T-helper 17 cell (primary cell): Measurements from ENCODE around the gene SLC50A1. TPM values are rescaled to one million over a fixed set of nuclear protein-coding genes. Genes with fewer than 3 reads are reported as not detected.
"Not testable (repeated sequence)": the region's sequence is repeated elsewhere in the genome, so short reads cannot be mapped to it uniquely, and the experiment has no call there.

Experiments used
- ATAC-seq: fragments of 150-1000 bp; cut with Tn5 transposase; 2 replicates; pipeline ENCODE4 v1.10.0; 2021; ENCODE audit warnings: mild to moderate bottlenecking, moderate library complexity
- DNase-seq, 3 donors: peaks; one replicate each; pipeline versions ENCODE4 v3.0.0 to v3.0.0-alpha.2; 2020 to 2021
- H3K9me3 ChIP-seq: one replicate; pipeline ENCODE4 v1.7.0; 2013; ENCODE audit warnings: low read length, mild to moderate bottlenecking; ENCODE audit not compliant: control insufficient read depth, poor library complexity, severe bottlenecking
- H3K27ac Mint-ChIP-seq: one replicate; pipeline ENCODE4 v1.8.0; 2022; ENCODE audit warnings: mild to moderate bottlenecking, moderate library complexity, mixed read lengths
- H3K27me3 Mint-ChIP-seq: one replicate; pipeline ENCODE4 v1.8.0; 2022; ENCODE audit warnings: mixed read lengths
- H3K36me3 Mint-ChIP-seq: one replicate; pipeline ENCODE4 v1.8.0; 2022; ENCODE audit warnings: low read depth, mixed read lengths
- H3K4me1 Mint-ChIP-seq: one replicate; pipeline ENCODE4 v1.8.0; 2022; ENCODE audit warnings: mild to moderate bottlenecking, mixed read lengths
- H3K4me3 Mint-ChIP-seq: one replicate; pipeline ENCODE4 v1.8.0; 2022; ENCODE audit warnings: mild to moderate bottlenecking, moderate library complexity, mixed read lengths
- total RNA-seq, 4 donors: library from RNA in 2 of 4; stranded (reverse) in 2 of 4; gene quantifications; one replicate each; pipeline ENCODE4 v1.2.3 and lab custom pipeline; 2022 to 2026

The SLC50A1 gene
- total RNA-seq, 2 donors from 2014 or later, result 25.6 to 27.8 TPM

DNA sequence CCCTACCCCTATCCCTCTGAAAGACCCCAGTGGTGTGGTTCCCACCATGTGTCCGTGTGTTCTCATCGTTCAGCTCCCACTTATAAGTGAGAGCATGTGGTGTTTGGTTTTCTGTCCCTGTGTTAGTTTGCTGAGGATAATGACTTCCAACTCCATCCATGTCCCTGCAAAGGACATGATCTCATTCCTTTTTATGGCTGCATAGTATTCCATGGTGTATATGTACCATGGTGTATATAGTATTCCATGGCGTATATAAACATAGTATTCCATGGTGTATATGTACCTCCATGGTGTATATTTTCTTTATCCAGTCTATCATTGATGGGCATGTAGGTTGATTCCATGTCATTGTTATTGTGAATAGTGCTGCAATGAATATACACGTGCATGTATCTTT is 28.1 kb downstream of the SLC50A1 start:
- not testable (repeated sequence) for H3K27me3 Mint-ChIP-seq, H3K36me3 Mint-ChIP-seq, H3K9me3 ChIP-seq, ATAC-seq, H3K27ac Mint-ChIP-seq, DNase-seq, H3K4me3 Mint-ChIP-seq
- H3K4me1 Mint-ChIP-seq, result peaks cover 12% of the 10 kb centered on the region

- H3K27ac Mint-ChIP-seq, H3K9me3 ChIP-seq, ATAC-seq, H3K27me3 Mint-ChIP-seq, H3K4me3 Mint-ChIP-seq, H3K36me3 Mint-ChIP-seq, DNase-seq: not testable (repeated sequence)
- peaks cover 19% of the 10 kb centered on the region for H3K4me1 Mint-ChIP-seq
Measured at GRCh38 chr1:155164625-155165024, 29.0 kb downstream of the SLC50A1 start.

GRCh38 chr1:155166051-155166470 is 30.4 kb downstream of the SLC50A1 start:
- no peaks in the 10 kb centered on the region for H3K27me3 Mint-ChIP-seq
- peaks cover 22% of the 10 kb centered on the region for H3K4me1 Mint-ChIP-seq
- H3K36me3 Mint-ChIP-seq, result peaks cover 5% of the 10 kb centered on the region
- H3K4me3 Mint-ChIP-seq, result no peak overlapping the region
- no peaks in the 10 kb centered on the region for H3K9me3 ChIP-seq
- H3K27ac Mint-ChIP-seq, result no peak overlapping the region
- no peak for DNase-seq
- ATAC-seq, result no peak

DNA sequence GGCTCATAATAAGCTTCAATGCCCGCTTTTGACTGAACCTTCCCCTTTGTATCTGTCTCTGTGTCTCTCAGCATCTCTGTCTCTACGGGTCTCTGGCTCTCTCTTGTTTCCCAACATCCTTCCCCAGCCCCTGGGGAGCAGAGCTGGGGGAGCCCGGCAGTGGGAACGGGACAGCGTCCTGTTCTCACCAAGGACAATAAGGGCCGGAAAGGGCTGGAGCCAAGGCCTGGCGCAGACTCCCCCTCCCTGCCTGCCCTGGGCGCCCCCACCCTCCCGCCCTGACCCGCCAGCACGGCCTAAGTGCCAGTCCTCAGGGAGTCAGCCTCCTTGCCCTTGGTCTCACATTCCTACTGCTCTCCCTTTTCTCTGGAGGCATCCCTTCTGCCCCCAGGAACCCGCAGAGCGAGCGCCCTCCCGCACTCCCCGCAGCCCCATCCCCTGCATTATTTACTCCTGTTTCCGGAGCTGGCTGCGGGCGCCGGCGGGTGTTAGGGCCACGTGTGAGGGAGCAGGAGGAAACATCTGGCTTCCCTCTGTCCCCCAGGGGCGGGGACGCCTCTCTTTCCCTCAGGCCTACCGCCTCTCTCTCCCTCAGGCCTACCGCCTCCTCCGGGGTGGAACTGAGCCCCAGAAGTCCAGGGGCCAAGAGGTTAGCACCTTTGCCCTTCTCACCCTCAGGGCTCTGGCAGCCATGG is 31.0 kb downstream of the SLC50A1 start:
- ATAC-seq, result no peak
- no peaks in the 10 kb centered on the region for H3K9me3 ChIP-seq
- Mint-ChIP-seq H3K27me3 (no peaks in the 10 kb centered on the region), H3K36me3 (peaks cover 5% of the 10 kb centered on the region), H3K27ac (no peak overlapping the region), H3K4me1 (peaks cover 22% of the 10 kb centered on the region), H3K4me3 (no peak overlapping the region)
- DNase-seq, result no peak

- H3K9me3 ChIP-seq, result no peaks in the 10 kb centered on the region
- H3K27ac Mint-ChIP-seq, result no peak overlapping the region
- no peaks in the 10 kb centered on the region for H3K27me3 Mint-ChIP-seq
- H3K4me3 Mint-ChIP-seq, result peak overlapping the region; percentile 78
- DNase-seq (peak; percentile 72 to 81 (median 77)), ATAC-seq (peak; percentile 77)
- H3K36me3 Mint-ChIP-seq, result peaks cover 5% of the 10 kb centered on the region
- peaks cover 28% of the 10 kb centered on the region for H3K4me1 Mint-ChIP-seq
Measured at GRCh38 chr1:155167166-155168104, 31.8 kb downstream of the SLC50A1 start.

GRCh38 chr1:155168105-155168445 is 32.4 kb downstream of the SLC50A1 start:
- H3K9me3 ChIP-seq, H3K36me3 Mint-ChIP-seq, ATAC-seq, H3K27me3 Mint-ChIP-seq, H3K27ac Mint-ChIP-seq, DNase-seq: not testable (repeated sequence)
- Mint-ChIP-seq H3K4me3 (peak overlapping the region; percentile 78), H3K4me1 (peaks cover 32% of the 10 kb centered on the region)

DNA sequence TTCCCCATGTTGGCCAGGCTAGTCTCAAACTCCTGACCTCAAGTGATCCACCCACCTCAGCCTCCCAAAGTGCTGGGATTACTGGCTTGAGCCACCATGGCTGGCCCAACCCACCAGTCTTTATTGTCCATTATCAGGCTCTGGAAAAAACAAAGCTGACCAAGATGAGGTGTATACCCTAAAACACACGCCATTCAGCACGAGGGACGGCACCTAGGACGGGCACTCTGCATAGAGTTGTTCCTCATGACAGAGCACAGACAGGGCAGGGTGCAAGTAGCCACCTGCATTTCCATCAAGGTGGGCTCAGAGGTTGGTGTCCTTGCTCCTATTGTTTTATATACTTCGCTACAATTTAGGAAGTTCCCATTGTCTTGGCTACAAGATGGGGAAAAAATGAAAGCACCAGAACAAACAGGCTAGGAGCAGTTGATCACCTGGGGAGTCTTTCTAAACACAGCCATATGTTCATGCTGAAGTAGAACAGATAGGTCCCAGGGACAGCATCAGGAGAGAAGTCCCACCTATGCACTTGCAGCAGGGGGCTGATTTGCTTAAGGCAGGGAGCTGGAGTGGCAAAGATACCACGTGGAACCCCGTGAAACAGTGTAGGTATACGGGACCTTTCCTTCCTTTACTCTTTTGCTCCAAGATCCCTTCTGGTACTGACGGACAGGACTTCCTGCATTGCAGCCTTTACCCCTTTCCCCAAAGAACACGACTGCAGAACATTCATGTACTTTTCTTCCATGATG is 33.0 kb downstream of the SLC50A1 start:
- Mint-ChIP-seq H3K36me3 (peaks cover 8% of the 10 kb centered on the region), H3K27ac (no peak overlapping the region), H3K4me3 (no peak overlapping the region), H3K4me1 (peaks cover 37% of the 10 kb centered on the region), H3K27me3 (no peaks in the 10 kb centered on the region)
- no peak for ATAC-seq
- no peak for DNase-seq
- H3K9me3 ChIP-seq, result no peaks in the 10 kb centered on the region

- no peak overlapping the region for H3K4me3 Mint-ChIP-seq
- H3K27ac Mint-ChIP-seq, result no peak overlapping the region
- DNase-seq, result no peak
- H3K27me3 Mint-ChIP-seq, result no peaks in the 10 kb centered on the region
- peaks cover 8% of the 10 kb centered on the region for H3K36me3 Mint-ChIP-seq
- H3K4me1 Mint-ChIP-seq, result peaks cover 41% of the 10 kb centered on the region
- no peak for ATAC-seq
- no peaks in the 10 kb centered on the region for H3K9me3 ChIP-seq
Measured at GRCh38 chr1:155169541-155169940, 33.9 kb downstream of the SLC50A1 start.

DNA sequence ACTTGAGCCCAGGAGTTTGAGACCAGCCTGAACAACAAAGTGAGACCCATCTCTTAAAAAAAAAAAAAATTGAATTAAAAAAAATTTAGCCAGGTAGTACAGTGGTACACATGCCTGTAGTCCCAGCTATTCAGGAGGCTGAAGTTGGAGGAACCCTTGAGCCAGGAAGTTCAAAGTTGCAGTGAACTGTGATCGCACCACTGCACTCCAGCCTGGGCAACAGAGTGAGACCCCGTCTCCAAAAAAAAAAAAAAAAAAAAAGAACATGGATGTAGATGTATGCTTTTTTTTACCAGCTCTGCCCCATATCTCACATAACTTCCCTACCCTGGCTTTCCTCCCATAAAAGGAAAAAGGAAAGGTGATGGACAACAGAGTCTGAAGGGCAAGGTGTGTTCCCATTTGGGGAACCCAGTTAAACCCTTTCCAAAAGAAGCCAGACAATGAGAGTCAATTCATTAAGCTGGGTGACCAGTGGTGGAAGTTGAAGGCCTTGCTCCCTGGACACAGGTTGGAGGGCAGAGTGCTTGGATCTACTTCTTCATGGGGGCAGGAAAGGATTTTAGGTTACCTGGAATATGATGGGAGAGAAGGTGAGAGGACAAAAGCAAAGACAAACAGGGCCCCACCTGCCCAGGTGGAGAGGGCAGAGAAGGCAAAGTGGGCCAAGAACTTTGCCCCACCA is 34.6 kb downstream of the SLC50A1 start:
- H3K9me3 ChIP-seq, result no peaks in the 10 kb centered on the region
- no peak for DNase-seq
- peaks cover 8% of the 10 kb centered on the region for H3K36me3 Mint-ChIP-seq

GRCh38 chr1:155170806-155171205 is 35.2 kb downstream of the SLC50A1 start:
- no peak for DNase-seq
- ATAC-seq, result no peak
- H3K4me1 Mint-ChIP-seq, result peaks cover 47% of the 10 kb centered on the region
- peaks cover 8% of the 10 kb centered on the region for H3K36me3 Mint-ChIP-seq
- H3K27ac Mint-ChIP-seq, result no peak overlapping the region
- no peaks in the 10 kb centered on the region for H3K9me3 ChIP-seq
- no peaks in the 10 kb centered on the region for H3K27me3 Mint-ChIP-seq
- no peak overlapping the region for H3K4me3 Mint-ChIP-seq

More for the DNA sequence above, 34.6 kb downstream of the SLC50A1 start:
- ATAC-seq, result no peak
- H3K27ac Mint-ChIP-seq, result no peak overlapping the region
- no peaks in the 10 kb centered on the region for H3K27me3 Mint-ChIP-seq
- peaks cover 47% of the 10 kb centered on the region for H3K4me1 Mint-ChIP-seq
- no peak overlapping the region for H3K4me3 Mint-ChIP-seq

DNA sequence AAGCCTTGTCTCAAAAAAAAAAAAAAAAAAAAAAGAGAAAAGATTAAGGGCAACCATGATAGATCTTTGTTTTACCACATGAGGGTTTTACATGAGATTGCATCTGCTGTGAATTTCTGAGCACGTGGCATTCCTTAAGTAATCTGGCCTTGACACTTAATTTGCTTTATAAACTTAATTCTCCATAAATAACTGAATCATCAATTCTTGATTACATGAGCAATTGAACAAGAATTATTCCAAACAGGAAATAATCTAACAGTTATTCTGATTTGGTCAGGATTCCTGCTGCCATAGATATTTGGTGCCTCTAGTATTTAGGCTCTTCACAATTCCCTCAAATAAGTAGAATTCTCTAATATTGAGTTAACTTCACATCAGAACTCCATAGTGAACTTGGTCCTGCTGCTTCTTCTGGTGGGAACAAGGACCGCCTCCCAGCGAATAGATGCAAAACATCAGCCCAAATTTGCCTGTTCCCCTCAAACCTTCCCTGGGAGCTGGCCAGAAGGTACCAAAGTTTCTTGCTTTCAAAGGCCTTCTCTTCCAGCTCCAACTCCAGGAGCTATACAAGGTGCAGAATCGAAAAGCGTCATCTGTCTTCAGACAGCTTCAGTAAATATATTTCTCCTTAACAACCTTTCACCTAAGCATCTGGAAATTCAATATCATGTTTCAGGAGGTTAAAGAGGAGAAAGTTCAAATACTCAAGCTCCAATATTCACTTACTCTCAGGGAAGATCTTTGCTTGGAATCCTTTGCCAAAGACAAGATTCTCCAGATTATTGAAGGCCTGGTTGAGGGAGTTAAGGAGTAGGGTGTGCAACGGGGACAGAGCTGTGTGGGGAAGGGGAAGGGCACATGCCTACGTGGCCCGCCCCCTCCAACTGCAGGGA is 36.4 kb downstream of the SLC50A1 start:
- no peaks in the 10 kb centered on the region for H3K27me3 Mint-ChIP-seq
- H3K27ac Mint-ChIP-seq, result peak overlapping the region; percentile 98
- peaks cover 8% of the 10 kb centered on the region for H3K36me3 Mint-ChIP-seq
- no peaks in the 10 kb centered on the region for H3K9me3 ChIP-seq
- peaks cover 55% of the 10 kb centered on the region for H3K4me1 Mint-ChIP-seq
- ATAC-seq (peak; percentile 31), DNase-seq (no peak)
- H3K4me3 Mint-ChIP-seq, result peak overlapping the region; percentile 99
